Activated CD8-positive, alpha-beta memory T cell treated with anti-CD3 and anti-CD28 coated beads for 24 hours (primary cell): ENCODE results near the gene KRI1.

Source experiments
- DNase-seq: peaks from one replicate; pipeline ENCODE4 v3.0.0-alpha.2; 2020

The KRI1 gene

GRCh38 chr19:10516671-10517286 is 49.0 kb downstream of the KRI1 start:
- DNase-seq = no peak

- DNase-seq = no peak
These were observed 49.8 kb downstream of the KRI1 start for GRCh38 chr19:10516064-10516385.

- peak; percentile 78 for DNase-seq
These were observed 51.3 kb downstream of the KRI1 start for GRCh38 chr19:10514211-10515145.

- DNase-seq = no peak
These were observed 52.6 kb downstream of the KRI1 start for GRCh38 chr19:10513223-10513622.

GRCh38 chr19:10510301-10510802 is 55.5 kb downstream of the KRI1 start:
- DNase-seq = peak; percentile 86

GRCh38 chr19:10508707-10509106 is 57.1 kb downstream of the KRI1 start:
- no peak for DNase-seq

GRCh38 chr19:10508036-10508435 is 57.8 kb downstream of the KRI1 start:
- no peak for DNase-seq

GRCh38 chr19:10505583-10506229 is 60.1 kb downstream of the KRI1 start:
- peak; percentile 93 for DNase-seq
